GM12865 (cell line): Measurements from ENCODE around the gene ZNF747.

Source experiments
- DNase-seq: peaks from one replicate; pipeline ENCODE4 v3.0.0; 2010; ENCODE audit warnings: low read depth
- H3K4me3 ChIP-seq: 2 replicates; pipeline ENCODE4 v1.5.1; 2011; ENCODE audit warnings: mild to moderate bottlenecking, low read depth, low read length, control low read depth
- CTCF ChIP-seq: IDR thresholded peaks from 2 replicates; pipeline ENCODE4 v1.5.1; 2011; ENCODE audit warnings: low read length, control low read depth, low read depth, inconsistent platforms; ENCODE audit not compliant: insufficient read depth; ENCODE audit errors: missing control alignments

The ZNF747 gene

DNA sequence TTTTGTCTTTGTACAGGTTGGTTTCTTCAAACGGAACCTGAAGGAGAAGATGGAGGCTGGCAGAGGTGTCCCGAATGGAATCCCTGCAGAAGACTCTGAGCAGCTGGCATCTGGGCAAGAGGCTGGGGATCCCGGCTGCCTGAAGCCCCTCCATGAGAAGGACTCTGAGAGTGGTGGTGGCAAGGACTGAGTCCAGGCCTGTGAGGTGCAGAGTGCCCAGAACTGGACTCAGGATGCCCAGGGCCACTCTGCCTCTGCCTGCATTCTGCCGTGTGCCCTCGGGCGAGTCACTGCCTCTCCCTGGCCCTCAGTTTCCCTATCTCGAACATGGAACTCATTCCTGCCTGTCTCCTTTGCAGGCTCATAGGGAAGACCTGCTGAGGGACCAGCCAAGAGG, 13.2 kb downstream of the ZNF747 start:
- TF ChIP-seq CTCF: no peak
- no peak for DNase-seq
- no peak overlapping the region for H3K4me3 ChIP-seq

DNA sequence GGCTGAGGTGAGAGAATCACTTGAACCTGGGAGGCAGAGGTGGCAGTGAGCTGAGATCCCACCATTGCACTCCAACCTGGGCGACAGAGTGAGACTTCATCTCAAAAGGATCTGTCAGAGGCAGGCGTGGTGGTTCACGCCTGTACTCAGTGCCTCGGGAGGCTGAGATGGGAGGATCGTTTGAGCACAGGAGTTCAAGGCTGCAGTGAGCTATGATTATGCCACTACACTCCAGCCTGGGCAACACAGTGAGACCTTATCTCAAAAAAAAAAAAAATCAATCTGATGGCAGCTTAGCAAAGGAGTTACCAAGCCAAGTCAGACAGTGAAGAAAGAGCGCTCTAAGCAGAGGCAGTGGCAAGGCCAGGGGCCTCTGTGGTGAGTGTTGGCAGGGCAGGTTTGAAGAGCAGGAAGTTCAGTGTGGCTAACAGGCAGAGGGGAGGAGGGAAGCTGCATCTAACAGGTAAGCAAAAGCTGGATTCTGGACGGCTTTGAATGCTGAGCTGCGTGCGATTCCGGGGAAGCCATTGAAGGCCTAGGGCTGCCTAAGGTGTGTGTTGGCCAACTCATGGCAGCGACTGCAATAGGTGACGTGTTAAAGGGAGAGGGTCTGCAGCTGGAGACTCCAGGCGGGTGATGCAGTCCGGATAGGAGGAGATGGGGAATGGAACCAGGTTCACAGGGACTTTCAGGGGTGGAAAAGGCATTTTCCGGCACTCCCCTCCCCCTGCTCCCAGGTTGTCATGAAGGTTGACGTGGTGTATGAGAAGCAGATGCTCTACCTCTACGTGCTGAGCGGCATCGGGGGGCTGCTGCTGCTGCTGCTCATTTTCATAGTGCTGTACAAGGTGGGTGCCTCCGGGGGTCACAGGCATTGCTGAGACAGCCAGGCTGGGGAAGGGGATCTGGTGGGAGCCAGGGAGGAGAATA, 15.3 kb downstream of the ZNF747 start:
- H3K4me3 ChIP-seq: no peak overlapping the region
- DNase-seq: no peak
- TF ChIP-seq CTCF: no peak

DNA sequence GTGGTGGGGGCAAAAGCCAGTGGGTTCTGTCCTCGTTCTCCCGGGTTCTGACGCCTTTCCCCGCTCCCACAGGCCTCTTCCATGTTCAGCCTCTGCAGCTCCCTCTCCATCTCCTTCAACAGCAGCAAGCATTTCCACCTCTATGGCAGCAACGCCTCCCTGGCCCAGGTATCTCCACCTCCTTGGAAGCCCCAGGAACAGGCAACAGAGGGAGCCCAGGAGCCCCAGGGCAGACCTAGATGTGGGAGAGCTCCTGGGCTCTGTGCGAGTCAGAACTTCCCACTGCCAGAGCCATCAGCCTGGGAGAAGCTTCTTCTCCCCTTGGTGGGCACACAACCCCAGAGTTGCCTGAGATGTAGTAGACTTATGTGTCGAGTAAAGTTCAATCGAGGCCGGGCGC, 16.1 kb downstream of the ZNF747 start:
- no peak for TF ChIP-seq CTCF
- H3K4me3 ChIP-seq: no peak overlapping the region
- no peak for DNase-seq

- no peak for DNase-seq
- no peak overlapping the region for H3K4me3 ChIP-seq
- no peak for TF ChIP-seq CTCF
Measured at GRCh38 chr16:30515275-30515674, 19.4 kb downstream of the ZNF747 start.

DNA sequence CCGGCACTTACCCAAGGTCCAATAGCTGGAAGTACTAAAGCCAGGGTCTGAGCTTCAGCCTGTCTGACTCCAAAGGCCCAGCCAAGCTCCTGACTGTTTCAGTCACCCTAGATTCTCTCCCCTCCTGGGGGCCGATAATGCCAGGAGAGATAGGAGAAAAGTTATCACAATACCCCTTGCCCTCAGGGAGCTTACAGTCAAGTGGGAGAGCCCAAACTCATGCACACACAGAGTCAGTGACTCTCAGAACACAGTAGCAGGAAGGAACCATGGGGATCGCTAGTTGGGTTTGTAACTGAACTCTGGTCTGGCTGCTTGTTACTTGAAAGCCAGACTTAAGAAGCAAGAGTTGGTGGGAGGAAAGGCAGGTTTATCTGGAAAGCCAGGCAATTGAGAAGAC, 23.1 kb downstream of the ZNF747 start:
- DNase-seq: no peak
- no peak overlapping the region for H3K4me3 ChIP-seq
- no peak for TF ChIP-seq CTCF

GRCh38 chr16:30510376-30510938, 24.2 kb downstream of the ZNF747 start:
- TF ChIP-seq CTCF: no peak
- DNase-seq: no peak

More at GRCh38 chr16:30510376-30510938, 24.2 kb downstream of the ZNF747 start:
- H3K4me3 ChIP-seq: no peak overlapping the region
